Renal cortical epithelial cell (primary cell): ENCODE data around the gene NTM. TPM values are rescaled to one million over a fixed set of nuclear protein-coding genes. Genes with fewer than 3 reads are reported as not detected.

Source experiments
- DNase-seq: peaks from one replicate; pipeline ENCODE4 v3.0.0-alpha.2; 2011; ENCODE audit warnings: low read depth
- total RNA-seq: library from RNA; depleted of rRNA; stranded (reverse); fragments of >200 nt; gene quantifications from 2 replicates; pipeline ENCODE4 v1.2.3, GENCODE V29; 2014

Gene NTM
- total RNA-seq, 1 donor from 2014 or later = 0.85 TPM

- no peak for DNase-seq
Observed at GRCh38 chr11:131687291-131688047, 317.1 kb downstream of the NTM start.

- DNase-seq = no peak
Observed at GRCh38 chr11:131688048-131688693, 317.8 kb downstream of the NTM start.

DNA sequence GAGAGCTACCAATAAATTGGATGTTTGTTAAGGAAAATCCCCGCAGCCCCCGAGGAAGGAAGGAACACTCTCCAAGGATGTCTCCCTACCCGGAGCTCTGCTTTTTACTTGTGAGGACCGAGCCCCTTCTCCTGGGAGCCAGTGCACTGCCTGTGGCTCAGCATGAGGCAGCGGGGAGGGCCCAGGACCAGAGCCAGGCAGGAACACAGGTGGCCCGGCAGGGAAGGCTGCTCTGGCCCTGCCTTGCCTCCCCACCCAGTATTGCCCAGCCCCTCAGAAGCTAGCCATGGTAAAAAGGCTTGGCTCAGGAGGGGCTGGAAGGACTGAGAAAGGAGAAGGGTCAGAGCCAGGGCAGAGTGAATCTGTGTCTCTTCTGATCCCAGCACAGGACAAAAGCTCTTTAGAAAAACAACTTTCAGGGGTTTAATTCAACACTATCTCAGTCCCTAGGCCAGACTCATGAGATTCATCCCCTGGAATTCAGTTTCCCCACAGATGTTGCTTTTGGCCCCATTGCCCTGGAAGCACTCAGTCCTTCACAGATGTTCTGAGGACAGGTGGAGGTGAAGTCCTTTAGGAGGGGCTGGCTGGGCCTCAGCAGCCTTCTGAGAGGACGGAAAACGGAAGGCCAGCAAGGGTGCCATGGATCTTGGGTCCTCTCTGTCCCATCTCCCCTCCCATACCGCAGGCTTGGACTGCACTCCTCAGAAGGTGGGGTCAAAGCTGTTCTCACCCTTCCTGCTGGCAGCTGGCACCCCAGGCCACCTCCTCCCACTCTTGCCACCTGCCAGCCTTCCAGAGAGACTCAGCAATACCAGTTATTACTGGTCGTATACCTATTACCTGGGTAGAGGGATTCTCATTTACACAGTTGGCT, 318.9 kb downstream of the NTM start:
- DNase-seq = no peak

- no peak for DNase-seq
Observed at GRCh38 chr11:131690362-131690761, 319.9 kb downstream of the NTM start.

GRCh38 chr11:131690776-131691175, 320.4 kb downstream of the NTM start:
- DNase-seq = no peak

GRCh38 chr11:131691181-131692041, 321.0 kb downstream of the NTM start:
- no peak for DNase-seq

DNA sequence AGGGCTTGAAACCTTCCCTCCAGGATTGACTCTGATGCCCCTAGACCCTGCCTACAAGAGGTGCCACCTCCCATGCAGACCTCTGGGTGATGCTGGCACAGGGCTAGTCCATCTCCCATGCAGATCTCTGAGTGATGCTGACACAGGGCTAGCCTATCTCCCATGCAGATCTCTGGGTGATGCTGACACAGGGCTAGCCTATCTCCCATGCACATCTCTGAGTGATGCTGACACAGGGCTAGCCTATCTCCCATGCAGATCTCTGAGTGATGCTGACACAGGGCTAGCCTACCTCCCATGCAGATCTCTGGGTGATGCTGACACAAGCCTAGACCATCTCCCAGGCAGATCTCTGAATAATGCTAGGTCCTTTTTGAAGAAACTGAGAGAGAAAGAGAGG, 321.7 kb downstream of the NTM start:
- DNase-seq = no peak

DNA sequence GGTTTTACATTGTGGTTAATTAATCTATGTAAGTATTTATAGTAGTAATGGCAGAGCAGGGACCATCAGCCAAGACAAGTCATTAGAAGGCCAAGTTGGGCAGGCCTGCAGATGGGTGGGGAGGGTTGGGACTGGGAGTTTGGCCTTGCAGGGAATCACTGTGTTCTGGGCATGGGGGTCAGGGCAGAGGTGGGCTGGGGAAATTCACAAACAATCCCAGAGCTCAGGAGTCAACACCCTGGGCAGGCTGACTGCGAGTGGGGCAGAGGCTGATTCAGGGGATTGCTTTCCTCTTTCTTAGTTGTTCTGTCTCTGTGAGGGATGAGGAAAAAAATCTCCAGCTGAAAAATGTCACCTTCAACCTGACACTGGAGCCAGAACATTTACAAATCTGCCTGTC, 322.5 kb downstream of the NTM start:
- no peak for DNase-seq

DNA sequence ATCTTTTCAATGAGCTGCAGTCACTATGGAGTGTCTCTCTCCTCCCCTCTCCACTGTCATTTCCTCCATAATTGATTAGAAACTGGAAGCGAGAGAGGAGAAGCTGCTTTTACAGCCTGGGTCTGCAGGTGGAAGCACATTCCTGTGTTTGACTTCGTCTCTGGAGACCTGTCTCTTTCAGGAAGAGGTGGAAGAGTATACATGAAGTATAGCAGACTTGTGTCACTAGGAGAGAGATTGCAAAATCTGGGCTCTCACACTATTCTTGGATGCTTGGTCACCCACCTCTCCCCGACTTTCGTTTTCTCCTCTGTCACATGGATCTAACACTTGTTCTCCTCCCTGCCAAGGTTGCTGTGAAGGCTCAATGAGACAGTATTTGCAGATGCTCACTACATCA, 323.3 kb downstream of the NTM start:
- DNase-seq = no peak

DNA sequence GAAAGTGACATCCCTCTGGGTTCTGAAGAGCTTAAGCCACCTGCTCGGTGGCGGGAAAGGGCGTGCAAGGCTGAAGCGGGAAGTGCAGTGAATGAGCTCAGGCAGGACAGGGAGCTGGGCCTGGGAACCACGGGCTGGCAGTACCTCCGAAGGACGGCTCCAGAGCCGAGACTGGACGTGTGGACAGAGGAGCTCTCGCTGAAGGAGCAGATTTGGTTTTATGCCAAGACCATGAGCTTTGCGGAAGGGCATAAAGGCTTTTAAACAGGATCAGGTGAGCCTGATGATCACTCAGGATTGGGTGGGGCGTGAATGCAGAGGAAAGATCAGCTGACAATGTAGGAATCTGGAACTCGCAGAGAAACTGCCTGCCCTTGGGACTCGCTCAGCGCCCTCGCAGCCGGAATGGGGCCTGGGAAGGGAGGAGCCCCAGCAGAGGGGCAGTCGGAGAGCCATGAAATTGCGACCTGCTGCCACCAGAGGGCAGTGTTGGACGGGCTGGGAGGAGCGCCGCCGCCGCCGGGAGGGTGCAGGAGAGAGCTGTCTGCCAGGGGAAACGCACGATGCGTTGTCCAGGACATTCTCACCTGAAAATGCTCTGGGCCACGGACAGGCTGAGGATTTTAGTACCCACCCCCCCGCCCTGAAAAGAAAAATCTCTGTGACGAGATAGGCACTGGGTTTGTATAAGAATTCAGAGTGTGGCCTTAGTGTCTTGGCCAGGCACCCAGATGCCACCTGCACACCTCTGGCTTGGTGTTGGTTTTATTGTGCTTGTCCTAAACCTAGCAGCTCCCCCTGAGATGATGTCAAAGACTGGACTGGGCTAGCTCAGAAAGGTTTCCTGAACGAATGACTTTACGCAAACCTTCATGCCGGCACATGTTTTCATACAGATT, 324.4 kb downstream of the NTM start:
- peak; percentile 43 for DNase-seq

DNA sequence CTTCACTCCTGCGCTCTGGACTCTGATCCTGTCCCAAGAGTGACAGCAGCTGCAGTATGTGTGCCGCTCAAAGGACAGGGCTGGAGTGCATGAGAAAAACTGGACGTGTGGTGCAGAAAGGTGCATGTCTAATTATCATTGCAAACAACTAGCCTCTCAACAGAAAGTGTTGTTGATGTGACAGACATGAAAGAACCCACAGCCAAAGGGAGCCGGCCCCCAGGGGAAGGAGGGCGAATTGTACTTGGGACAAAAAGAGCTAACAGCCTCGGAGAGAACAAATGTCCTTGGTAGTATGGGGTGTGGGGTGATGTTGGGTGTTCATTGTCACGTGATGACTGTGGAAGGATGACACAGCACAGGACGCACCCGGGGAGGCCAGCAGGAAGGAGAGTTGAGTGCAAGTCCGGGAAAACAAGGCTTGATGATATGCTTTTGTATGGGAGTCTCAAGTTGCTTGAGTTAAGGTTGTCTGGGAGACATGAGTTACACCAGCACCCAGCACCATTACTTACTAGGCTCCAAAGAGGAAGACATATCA, 325.5 kb downstream of the NTM start:
- DNase-seq = no peak

GRCh38 chr11:131696690-131697089, 326.3 kb downstream of the NTM start:
- no peak for DNase-seq

- DNase-seq = no peak
Observed at GRCh38 chr11:131703311-131703710, 332.9 kb downstream of the NTM start.

DNA sequence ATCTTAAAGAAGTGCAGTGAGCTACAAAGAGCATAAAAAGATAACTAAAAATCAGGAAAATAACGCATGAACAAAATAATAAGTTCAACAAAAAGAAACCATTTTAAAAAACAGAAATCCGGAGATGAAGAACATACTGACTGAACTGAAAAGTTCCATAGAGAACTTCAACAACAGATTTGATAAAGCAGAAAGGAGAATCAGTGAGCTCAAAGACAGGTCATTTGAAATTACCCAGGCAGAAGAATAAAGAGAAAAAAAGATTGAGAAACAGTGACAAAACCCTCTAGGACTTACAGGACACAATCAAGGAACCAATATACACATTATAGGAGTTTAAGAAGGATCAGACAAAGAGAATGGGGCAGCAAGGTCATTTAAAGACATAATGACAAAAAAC, 334.3 kb downstream of the NTM start:
- no peak for DNase-seq

- peak; percentile 2 for DNase-seq
Observed at GRCh38 chr11:131710511-131710910, 340.1 kb downstream of the NTM start.

- DNase-seq = no peak
Observed at GRCh38 chr11:131712897-131713296, 342.5 kb downstream of the NTM start.

DNA sequence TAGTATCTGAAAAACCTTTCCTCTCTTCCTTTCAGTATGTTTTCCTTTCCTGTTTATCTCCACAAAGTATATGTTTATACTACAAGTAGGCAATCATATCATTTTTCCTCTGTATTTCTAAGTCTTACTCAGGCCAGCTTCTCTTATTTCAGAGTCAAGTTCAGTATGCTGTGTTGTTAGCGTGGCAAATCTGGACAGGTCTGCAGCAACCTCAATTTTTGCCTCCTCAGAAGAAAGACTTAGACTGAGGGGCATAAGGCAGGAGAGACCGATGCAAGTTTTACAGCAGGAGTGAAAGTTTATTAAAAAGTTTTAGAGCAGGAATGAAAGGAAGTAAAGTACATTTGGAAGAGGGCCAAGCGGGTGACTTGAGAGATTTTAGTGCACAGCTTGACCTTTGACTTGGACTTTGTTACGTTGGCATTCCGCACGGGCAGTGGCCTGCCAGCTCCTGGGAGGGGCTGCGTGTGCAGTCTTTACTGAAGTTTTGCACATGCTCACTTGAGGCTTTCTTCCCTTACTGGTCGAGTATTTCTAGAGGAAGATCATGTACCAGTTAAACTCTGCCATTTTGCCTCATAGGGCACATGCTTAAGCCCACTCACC, 343.2 kb downstream of the NTM start:
- no peak for DNase-seq

GRCh38 chr11:131717616-131718015, 347.2 kb downstream of the NTM start:
- DNase-seq = no peak

DNA sequence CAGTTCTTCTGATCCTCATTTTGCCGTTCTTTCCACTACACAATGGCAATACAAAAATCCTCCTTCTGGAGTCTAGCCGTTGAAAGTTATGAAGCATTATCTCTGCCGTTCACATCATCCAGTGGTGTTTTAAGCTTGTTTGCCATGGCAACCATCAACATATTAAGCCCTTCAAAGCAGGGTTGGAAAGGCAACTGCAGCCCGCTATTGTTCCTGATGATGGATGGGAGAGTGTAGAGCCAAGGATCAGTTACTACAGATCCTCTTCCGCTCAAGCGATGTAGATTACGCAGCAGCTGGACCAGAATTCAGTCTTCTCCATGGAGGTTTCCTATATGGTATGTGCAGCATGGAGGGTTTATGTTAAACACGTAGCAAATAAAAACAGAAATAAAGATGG, 352.7 kb downstream of the NTM start:
- no peak for DNase-seq

- DNase-seq = no peak
Observed at GRCh38 chr11:131724436-131724975, 354.1 kb downstream of the NTM start.
